Stimulated activated CD8-positive, alpha-beta memory T cell treated with anti-CD3 and anti-CD28 coated beads, Interleukin-15, amount 100 ng/mL, for 24 hours (primary cell): ENCODE measurements around the gene PLK4.
A peak's percentile ranks its signal among the peaks of the same experiment; 100 is the strongest.
"Not testable (repeated sequence)": the region's sequence is repeated elsewhere in the genome, so short reads cannot be mapped to it uniquely, and the experiment has no call there.

Experiments
- DNase-seq: peaks from one replicate; pipeline ENCODE4 v3.0.0-alpha.2; 2020; ENCODE audit warnings: low read depth

Gene PLK4

GRCh38 chr4:127880763-127881562 lies at the start of gene PLK4:
TSS of gene PLK4 (plus strand) at chr4:127880893. CDS start at chr4:127881135, 242 bp downstream.
- peak; percentile 85 for DNase-seq

- DNase-seq: no peak
These were observed 48.1 kb upstream of the PLK4 start for GRCh38 chr4:127832585-127832984.

- no peak for DNase-seq
These were observed 36.7 kb upstream of the PLK4 start for GRCh38 chr4:127843704-127844600.

- no peak for DNase-seq
These were observed 36.0 kb upstream of the PLK4 start for GRCh38 chr4:127844601-127845116.

GRCh38 chr4:127846061-127846460 lies 34.6 kb upstream of the PLK4 start:
- DNase-seq: no peak

- DNase-seq: no peak
These were observed 33.9 kb upstream of the PLK4 start for GRCh38 chr4:127846765-127847164.

- no peak for DNase-seq
These were observed 31.0 kb upstream of the PLK4 start for GRCh38 chr4:127849505-127850234.

- no peak for DNase-seq
These were observed 28.0 kb upstream of the PLK4 start for GRCh38 chr4:127852661-127853060.

- no peak for DNase-seq
These were observed 24.4 kb upstream of the PLK4 start for GRCh38 chr4:127856196-127856812.

- DNase-seq: no peak
These were observed 23.8 kb upstream of the PLK4 start for GRCh38 chr4:127856813-127857447.

GRCh38 chr4:127857641-127858040 lies 23.1 kb upstream of the PLK4 start:
- DNase-seq: no peak

GRCh38 chr4:127868196-127868595 lies 12.5 kb upstream of the PLK4 start:
- DNase-seq: no peak

- no peak for DNase-seq
These were observed 10.4 kb upstream of the PLK4 start for GRCh38 chr4:127870281-127870680.

- no peak for DNase-seq
These were observed 10.0 kb upstream of the PLK4 start for GRCh38 chr4:127870688-127871087.

GRCh38 chr4:127875791-127876190 lies 4.9 kb upstream of the PLK4 start:
- no peak for DNase-seq

GRCh38 chr4:127881563-127881864 lies 821 bp downstream of the PLK4 start:
- no peak for DNase-seq

GRCh38 chr4:127888559-127888958 lies 7.9 kb downstream of the PLK4 start:
- no peak for DNase-seq

- DNase-seq: no peak
These were observed 9.2 kb downstream of the PLK4 start for GRCh38 chr4:127889903-127890302.

GRCh38 chr4:127896069-127896468 lies 15.4 kb downstream of the PLK4 start:
- DNase-seq: no peak

- no peak for DNase-seq
These were observed 15.8 kb downstream of the PLK4 start for GRCh38 chr4:127896528-127896927.

- DNase-seq: not testable (repeated sequence)
These were observed 19.0 kb downstream of the PLK4 start for GRCh38 chr4:127899682-127900081.
